H1 (cell line): ENCODE data around the gene NFIX. TPM values are rescaled to one million over a fixed set of nuclear protein-coding genes. Genes with fewer than 3 reads are reported as not detected.

Experiments used
- CTCF ChIA-PET: fragments of 300-600 bp; sonication (Branson Sonifier 250); formaldehyde crosslinking; loops from one replicate; lab custom pipeline; 2021; ENCODE audit not compliant: partially characterized antibody; lab: Charles Lee
- POLR2A ChIA-PET: fragments of 300-600 bp; sonication (Branson Sonifier 250); formaldehyde crosslinking; loops from one replicate; lab custom pipeline; 2021; ENCODE audit warnings: inconsistent platforms; ENCODE audit not compliant: partially characterized antibody; lab: Charles Lee
- DNase-seq, 2 experiments: peaks; one replicate each; pipeline versions ENCODE4 v3.0.0 to v3.0.0-alpha.2; 2010 to 2022; ENCODE audit warnings: low spot score in 2 of 2, low read depth in 1 of 2, mixed read lengths in 1 of 2
- FAIRE-seq: peaks from 2 replicates; lab custom pipeline; 2011; peaks lifted over from hg19 to GRCh38; lab: Jason Lieb, UNC
- H2AFZ ChIP-seq: 2 replicates; pipeline ENCODE4 v1.8.1; 2012; ENCODE audit warnings: low read length, inconsistent platforms
- H2AK5ac ChIP-seq: 2 replicates; pipeline ENCODE4 v1.6.1; 2013; ENCODE audit warnings: low read depth, low read length
- H2BK120ac ChIP-seq: replicated peaks from 2 replicates; pipeline ENCODE3; 2013; ENCODE audit warnings: low read depth, low read length, inconsistent platforms
- H2BK12ac ChIP-seq: 2 replicates; pipeline ENCODE4 v1.6.1; 2013; ENCODE audit warnings: low read depth, low read length
- H2BK15ac ChIP-seq: 2 replicates; pipeline ENCODE4 v1.6.1; 2013; ENCODE audit warnings: low read length
- H2BK20ac ChIP-seq: 2 replicates; pipeline ENCODE4 v1.6.1; 2013; ENCODE audit warnings: low read length
- H2BK5ac ChIP-seq: 2 replicates; pipeline ENCODE4 v1.6.1; 2013; ENCODE audit warnings: low read depth, low read length
- H3K14ac ChIP-seq: 2 replicates; pipeline ENCODE4 v1.6.1; 2013; ENCODE audit warnings: inconsistent platforms; ENCODE audit not compliant: insufficient read length
- H3K18ac ChIP-seq: 2 replicates; pipeline ENCODE4 v1.6.1; 2013; ENCODE audit warnings: low read length; ENCODE audit errors: extremely low read depth
- H3K23ac ChIP-seq: 2 replicates; pipeline ENCODE4 v1.6.1; 2013; ENCODE audit warnings: inconsistent platforms; ENCODE audit not compliant: insufficient read length
- H3K23me2 ChIP-seq: 2 replicates; pipeline ENCODE4 v1.6.1; 2013; ENCODE audit warnings: low read depth, low read length
- H3K27ac ChIP-seq: 2 replicates; pipeline ENCODE4 v1.6.1; 2011; ENCODE audit warnings: low read depth, low read length, inconsistent platforms
- H3K27me3 ChIP-seq, 4 experiments: replicated peaks in 1 of 4; 1 replicate in 1 of 4; 2 replicates in 3 of 4; pipeline versions ENCODE4 v1.6.1 to v1.8.1; 2011 to 2013; ENCODE audit warnings: low read length in 3 of 4, mild to moderate bottlenecking in 3 of 4, inconsistent platforms in 2 of 4, mixed read lengths in 2 of 4, moderate library complexity in 1 of 4; ENCODE audit not compliant: control insufficient read depth in 3 of 4, insufficient read depth in 3 of 4; ENCODE audit errors: extremely low read depth in 1 of 4
- H3K36me3 ChIP-seq, 4 experiments: 2 replicates each; pipeline versions ENCODE4 v1.6.1 to v1.8.1; 2011 to 2013; ENCODE audit warnings: mild to moderate bottlenecking in 4 of 4, low read length in 3 of 4, moderate library complexity in 2 of 4, control low read depth in 1 of 4, inconsistent platforms in 1 of 4; ENCODE audit not compliant: insufficient read depth in 4 of 4, control insufficient read depth in 2 of 4
- H3K4ac ChIP-seq: replicated peaks from 2 replicates; pipeline ENCODE3; 2013; ENCODE audit warnings: low read length, low read depth, mixed read lengths, inconsistent platforms; ENCODE audit not compliant: insufficient read length
- H3K4me1 ChIP-seq, 4 experiments: replicated peaks in 1 of 4; 1 replicate in 1 of 4; 2 replicates in 3 of 4; pipeline versions ENCODE4 v1.6.1 to v1.8.1; 2011 to 2013; ENCODE audit warnings: low read length in 3 of 4, inconsistent platforms in 2 of 4, mixed read lengths in 1 of 4; ENCODE audit not compliant: insufficient read depth in 4 of 4, control insufficient read depth in 3 of 4
- H3K4me2 ChIP-seq, 2 experiments: 2 replicates each; pipeline versions ENCODE4 v1.6.1 to v1.8.1; 2011 to 2013; ENCODE audit warnings: low read depth in 2 of 2, low read length in 2 of 2, control low read depth in 1 of 2, inconsistent platforms in 1 of 2, mild to moderate bottlenecking in 1 of 2; ENCODE audit not compliant: insufficient read depth in 1 of 2
- H3K4me3 ChIP-seq, 4 experiments: fragments of 200-600, 300-600 bp in 1 of 4; sonication (generic), shearing (Covaris generic), sonication (Bioruptor Twin) in 1 of 4; 2 replicates each; pipeline versions ENCODE4 v1.5.1 to v1.8.1; 2011 to 2016; ENCODE audit warnings: low read length in 4 of 4, low read depth in 3 of 4, control low read depth in 2 of 4, inconsistent platforms in 2 of 4, mild to moderate bottlenecking in 2 of 4, mixed read lengths in 1 of 4, moderate library complexity in 1 of 4; ENCODE audit not compliant: insufficient read depth in 2 of 4; ENCODE audit errors: extremely low read depth in 1 of 4
- H3K56ac ChIP-seq: replicated peaks from 2 replicates; pipeline ENCODE3; 2013; ENCODE audit warnings: low read depth, mild to moderate bottlenecking, mixed read lengths, low read length, inconsistent platforms; ENCODE audit not compliant: insufficient read length
- H3K79me1 ChIP-seq: 2 replicates; pipeline ENCODE4 v1.6.1; 2013; ENCODE audit warnings: low read depth, low read length, control low read depth
- H3K79me2 ChIP-seq, 2 experiments: 2 replicates each; pipeline versions ENCODE4 v1.6.1 to v1.8.1; 2012 to 2013; ENCODE audit warnings: low read length in 2 of 2, mild to moderate bottlenecking in 2 of 2, inconsistent platforms in 1 of 2; ENCODE audit not compliant: insufficient read depth in 2 of 2, control insufficient read depth in 1 of 2
- H3K9ac ChIP-seq, 4 experiments: replicated peaks in 1 of 4; 1 replicate in 1 of 4; 2 replicates in 3 of 4; pipeline versions ENCODE4 v1.6.1 to v1.8.1; 2011 to 2013; ENCODE audit warnings: low read depth in 3 of 4, low read length in 3 of 4, control low read depth in 2 of 4, mild to moderate bottlenecking in 2 of 4, moderate library complexity in 2 of 4, inconsistent platforms in 1 of 4; ENCODE audit errors: extremely low read depth in 1 of 4
- H3K9me3 ChIP-seq, 2 experiments: 2 replicates each; pipeline versions ENCODE4 v1.6.1 to v1.8.1; 2012 to 2013; ENCODE audit warnings: mild to moderate bottlenecking in 2 of 2, moderate library complexity in 2 of 2, control low read depth in 1 of 2, inconsistent platforms in 1 of 2, low read depth in 1 of 2, low read length in 1 of 2, mixed read lengths in 1 of 2; ENCODE audit not compliant: insufficient read depth in 2 of 2
- H4K20me1 ChIP-seq, 2 experiments: replicated peaks in 1 of 2; 2 replicates each; pipeline versions ENCODE3 to v1.8.1; 2011 to 2013; ENCODE audit warnings: inconsistent platforms in 2 of 2, low read length in 2 of 2, mild to moderate bottlenecking in 1 of 2; ENCODE audit not compliant: insufficient read depth in 2 of 2, control insufficient read depth in 1 of 2
- H4K5ac ChIP-seq: 2 replicates; pipeline ENCODE4 v1.6.1; 2013; ENCODE audit warnings: low read length, low read depth, mixed read lengths, inconsistent platforms; ENCODE audit not compliant: insufficient read length
- H4K8ac ChIP-seq: 2 replicates; pipeline ENCODE4 v1.8.0; 2013; ENCODE audit warnings: mild to moderate bottlenecking, moderate library complexity, low read length, inconsistent platforms; ENCODE audit not compliant: insufficient read depth; ENCODE audit errors: extremely low read depth
- H4K91ac ChIP-seq: replicated peaks from 2 replicates; pipeline ENCODE3; 2013; ENCODE audit warnings: low read length, mixed read lengths, inconsistent platforms; ENCODE audit not compliant: insufficient read length
- CEBPB ChIP-seq: IDR thresholded peaks from 2 replicates; pipeline ENCODE4 v1.6.1; 2012; ENCODE audit warnings: low read depth, low read length
- EP300 ChIP-seq, 2 experiments: IDR thresholded peaks; 1 replicate in 1 of 2; 2 replicates in 1 of 2; pipeline ENCODE4 v1.6.1; 2011 to 2012; ENCODE audit warnings: low read depth in 2 of 2, low read length in 2 of 2, mild to moderate bottlenecking in 2 of 2, borderline replicate concordance in 1 of 2, inconsistent platforms in 1 of 2, moderate library complexity in 1 of 2
- HDAC6 ChIP-seq: IDR thresholded peaks from one replicate; pipeline ENCODE4 v1.7.1; 2012; ENCODE audit warnings: low read depth, mild to moderate bottlenecking, inconsistent platforms, low read length, moderate library complexity
- JUND ChIP-seq: IDR thresholded peaks from 2 replicates; pipeline ENCODE4 v1.6.1; 2011; ENCODE audit warnings: mild to moderate bottlenecking, improper control_type of control experiment, low read length
- YY1 ChIP-seq: IDR thresholded peaks from 2 replicates; pipeline ENCODE4 v1.6.1; 2011; ENCODE audit warnings: low read depth, mild to moderate bottlenecking, low read length
- WGBS, 2 experiments: shearing (Covaris generic) in 1 of 2; methylation state at CpG; one replicate each; pipeline versions ENCODE4 v1.1.6 to v1.1.7; 2013 to 2015; ENCODE audit warnings: low lambda C conversion rate in 2 of 2, mixed read lengths in 2 of 2, inconsistent platforms in 1 of 2, low coverage in 1 of 2, missing lambda C conversion rate in 1 of 2; ENCODE audit not compliant: insufficient replicate concordance in 2 of 2, insufficient coverage in 1 of 2, insufficient read length in 1 of 2; ENCODE audit errors: extremely low coverage in 1 of 2, missing lambda C conversion rate in 1 of 2; 5-methylcytosine and 5-hydroxymethylcytosine counted together
- polyA plus RNA-seq, 7 experiments: library from polyadenylated mRNA; depleted of rRNA in 3 of 7; stranded (reverse) in 5 of 7; unstranded in 2 of 7; fragments of >200 nt in 5 of 7; fragments of 200-250 nt in 2 of 7; gene quantifications; 1 replicate in 5 of 7; 2 replicates in 1 of 7; 4 replicates in 1 of 7; pipeline versions ENCODE4 v1.2.1 to v1.2.3, GENCODE V29; 2011 to 2013; ENCODE audit warnings: missing spikeins in 2 of 7, mixed read lengths in 2 of 7
- total RNA-seq: library from RNA; stranded (reverse); fragmentation: NEBNext Ultra II Directional; extraction: Animal tissue kit (Norgen Biotek cat#: 25700); gene quantifications from 2 replicates; pipeline ENCODE4 v1.2.1, GENCODE V29; 2021

NFIX gene
- total and polyA plus RNA-seq, 2 of the 8 experiments (the other 6 are each of a cell fraction or from before 2014, with no cell fraction given): 0.03 to 0.20 TPM

GRCh38 chr19:13028027-13028426 is 32.8 kb downstream of the NFIX start:
- Histone ChIP-seq H4K20me1 (peaks cover 3 to 14% of the 10 kb centered on the region in 2 experiments), H3K23me2 (peaks cover 2% of the 10 kb centered on the region; the same call in 1 of the 2 replicates), H2BK120ac (no peak overlapping the region), H3K4ac (no peak overlapping the region), H4K91ac (no peak overlapping the region), H3K27ac (no peak overlapping the region), H3K4me1 (peaks cover 0 to 14% (median 11%) of the 10 kb centered on the region in 4 experiments; a peak in 6 of 7 replicates), H4K5ac (no peak overlapping the region), H2BK12ac (no peak overlapping the region), H3K9ac (no peak overlapping the region), H3K9me3 (no peaks in the 10 kb centered on the region), H3K23ac (no peak overlapping the region), H3K4me3 (no peak overlapping the region), H3K56ac (no peak overlapping the region), H3K79me1 (no peaks in the 10 kb centered on the region), H3K4me2 (no peak overlapping the region), H3K36me3 (peaks cover 0 to 2% (median 0%) of the 10 kb centered on the region in 4 experiments; a peak in 1 of 8 replicates), H3K14ac (no peak overlapping the region), H2BK5ac (no peak overlapping the region), H3K27me3 (peaks cover 62 to 91% (median 85%) of the 10 kb centered on the region in 4 experiments), H4K8ac (no peak overlapping the region), H3K79me2 (no peaks in the 10 kb centered on the region), H2BK15ac (no peak overlapping the region), H2AK5ac (no peak overlapping the region), H2BK20ac (no peak overlapping the region), H3K18ac (no peak overlapping the region), H2AFZ (no peak overlapping the region)
- WGBS, 2 experiments: 89% methylated on average over 3 of the region's 3 CpGs; no CpG with 5 or more reads in 1 of the 2 experiments
- CTCF ChIA-PET: interaction anchor here (0.6 to 15.0 kb wide), 10 partner anchors 12 to 520 kb away, joined by 3 to 760 read pairs (median 78); no protein-coding TSS in a partner anchor
- DNase-seq: no peak
- POLR2A ChIA-PET: interaction anchor here (1.0 to 2.8 kb wide), 5 partner anchors 11 to 73 kb away, joined by 3 to 14 read pairs (median 5); no protein-coding TSS in a partner anchor
- FAIRE-seq: no peak
- TF ChIP-seq YY1: no peak
- no peak for TF ChIP-seq CEBPB
- no peak for TF ChIP-seq JUND
- TF ChIP-seq EP300 (IDR thresholded peaks at IDR 0.05; ENCODE audit: borderline replicate concordance in 1 of 2, low read depth in 2 of 2, low read length in 2 of 2): no peak
- no peak for TF ChIP-seq HDAC6
